ENCODE results near the gene CHGA.

DNA sequence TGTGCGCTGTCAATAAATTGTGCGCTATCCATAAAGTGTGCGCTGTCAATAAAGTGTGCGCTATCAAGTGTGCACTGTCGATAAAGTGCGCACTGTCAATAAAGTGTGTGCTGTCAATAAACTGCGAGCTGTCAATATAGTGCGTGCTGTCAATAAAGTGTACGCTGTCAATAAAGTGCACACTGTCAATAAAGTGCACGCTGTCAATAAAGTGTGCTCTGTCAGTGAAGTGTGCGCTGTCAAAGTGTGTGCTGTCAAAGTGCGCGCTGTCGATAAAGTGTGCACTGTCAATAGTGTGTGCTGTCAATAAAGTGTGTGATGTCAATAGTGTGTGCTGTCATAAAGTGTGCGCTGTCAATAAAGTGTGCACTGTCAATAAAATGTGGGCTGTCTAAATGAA, 2.9 kb upstream of the CHGA start:
- no peak for TF ChIP-seq POLR2A (IDR thresholded peaks at IDR 0.05; ENCODE audit: low read depth, low read length)
- no peak for TF ChIP-seq POLR2AphosphoS5 (IDR thresholded peaks at IDR 0.05; ENCODE audit: low read depth, low read length)
- no peak for TF ChIP-seq SPI1 (IDR thresholded peaks at IDR 0.05; ENCODE audit: low read depth, low read length)
